ELR (cell line): ENCODE data around the gene TRIP6.
"Not testable (repeated sequence)": the region's sequence is repeated elsewhere in the genome, so short reads cannot be mapped to it uniquely, and the experiment has no call there.

Experiments
- DNase-seq: peaks from one replicate; pipeline ENCODE4 v3.0.0-alpha.2; 2015; ENCODE audit warnings: low read depth

The TRIP6 gene

GRCh38 chr7:100839361-100839760 lies 27.8 kb upstream of the TRIP6 start:
- DNase-seq, result no peak

GRCh38 chr7:100840470-100841100 lies 26.6 kb upstream of the TRIP6 start:
- DNase-seq, result no peak

- no peak for DNase-seq
Measured at GRCh38 chr7:100847360-100847759, 19.8 kb upstream of the TRIP6 start.

GRCh38 chr7:100852048-100852872 lies 14.9 kb upstream of the TRIP6 start, which contains the start of gene SLC12A9:
Gene SLC12A9 (plus strand): TSS chr7:100852713. CDS start chr7:100854198, 1,485 bp downstream.
- peak; percentile 92 for DNase-seq

- no peak for DNase-seq
Measured at GRCh38 chr7:100854146-100854895, 12.9 kb upstream of the TRIP6 start.

GRCh38 chr7:100854899-100855298 lies 12.3 kb upstream of the TRIP6 start:
- not testable (repeated sequence) for DNase-seq

GRCh38 chr7:100855515-100855914 lies 11.7 kb upstream of the TRIP6 start:
- no peak for DNase-seq

- no peak for DNase-seq
Measured at GRCh38 chr7:100856871-100857282, 10.3 kb upstream of the TRIP6 start.

GRCh38 chr7:100859856-100860255 lies 7.3 kb upstream of the TRIP6 start:
- no peak for DNase-seq

- DNase-seq, result no peak
Measured at GRCh38 chr7:100860702-100861615, 6.2 kb upstream of the TRIP6 start.

GRCh38 chr7:100861616-100861985 lies 5.6 kb upstream of the TRIP6 start:
- DNase-seq, result no peak

- no peak for DNase-seq
Measured at GRCh38 chr7:100863406-100863950, 3.7 kb upstream of the TRIP6 start.

- no peak for DNase-seq
Measured at GRCh38 chr7:100864263-100864845, 2.8 kb upstream of the TRIP6 start.

- peak; percentile 48 for DNase-seq
Measured at GRCh38 chr7:100865372-100865911, 1.7 kb upstream of the TRIP6 start.

- peak; percentile 30 for DNase-seq
Measured at GRCh38 chr7:100865938-100866728, 1.1 kb upstream of the TRIP6 start.

GRCh38 chr7:100866729-100867039 lies 503 bp upstream of the TRIP6 start:
- no peak for DNase-seq

GRCh38 chr7:100867776-100868485 lies 744 bp downstream of the TRIP6 start:
- DNase-seq, result peak; percentile 36

- DNase-seq, result no peak
Measured at GRCh38 chr7:100873599-100874299, 6.6 kb downstream of the TRIP6 start.

- no peak for DNase-seq
Measured at GRCh38 chr7:100874300-100874576, 7.1 kb downstream of the TRIP6 start.
